IMR-90 (cell line): ENCODE data around the gene TCERG1L.

ENCODE experiments used
- BHLHE40 ChIP-seq: fragments of 150-350 bp; IDR thresholded peaks from 2 replicates; pipeline ENCODE4 v1.6.1; 2016; ENCODE audit warnings: mild to moderate bottlenecking, low read depth, low read length
- MXI1 ChIP-seq: IDR thresholded peaks from 2 replicates; pipeline ENCODE4 v1.6.1; 2012; ENCODE audit warnings: low read depth, mild to moderate bottlenecking, low read length, moderate library complexity, borderline replicate concordance
- RAD21 ChIP-seq: IDR thresholded peaks from 2 replicates; pipeline ENCODE4 v1.6.1; 2012; ENCODE audit warnings: low read length, improper control_type of control experiment
- SMC3 ChIP-seq: fragments of 150-350 bp; IDR thresholded peaks from 2 replicates; pipeline ENCODE4 v1.6.1; 2016; ENCODE audit warnings: low read depth, mild to moderate bottlenecking, antibody characterized with exemption, low read length, moderate library complexity
- TF ChIP-seq, protein P1 (sequence below): conservative IDR thresholded peaks from 2 replicates; pipeline ENCODE4 v1.5.1; 2012; ENCODE audit warnings: mild to moderate bottlenecking, low read depth, low read length, improper control_type of control experiment

DNA sequence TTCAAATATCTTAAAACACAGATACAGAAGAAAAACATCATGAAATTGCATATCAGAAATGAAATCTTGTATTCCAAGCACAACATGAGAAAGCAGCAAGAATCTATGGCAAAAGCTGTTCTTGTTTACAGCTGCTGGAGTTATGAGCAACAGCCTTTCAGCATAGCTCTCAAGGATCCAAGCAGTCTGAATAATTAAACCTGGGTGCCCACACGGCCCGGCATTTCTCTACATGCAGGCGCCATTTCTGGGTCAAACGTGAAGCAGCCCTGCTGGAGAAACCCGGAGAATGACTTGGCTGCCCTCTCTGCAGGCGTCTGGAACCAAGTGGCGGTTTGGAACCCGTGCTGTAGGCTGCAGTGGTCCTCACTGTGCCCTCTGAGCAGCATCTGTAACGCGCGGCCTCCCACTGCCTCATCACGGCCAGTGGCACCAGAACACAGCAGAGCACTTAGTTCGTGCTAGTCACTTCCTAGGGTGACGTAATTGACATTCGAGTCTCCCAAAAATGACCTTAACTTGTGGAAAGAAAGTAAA is 213.0 kb downstream of the TCERG1L start:
- TF ChIP-seq, protein P1, sequence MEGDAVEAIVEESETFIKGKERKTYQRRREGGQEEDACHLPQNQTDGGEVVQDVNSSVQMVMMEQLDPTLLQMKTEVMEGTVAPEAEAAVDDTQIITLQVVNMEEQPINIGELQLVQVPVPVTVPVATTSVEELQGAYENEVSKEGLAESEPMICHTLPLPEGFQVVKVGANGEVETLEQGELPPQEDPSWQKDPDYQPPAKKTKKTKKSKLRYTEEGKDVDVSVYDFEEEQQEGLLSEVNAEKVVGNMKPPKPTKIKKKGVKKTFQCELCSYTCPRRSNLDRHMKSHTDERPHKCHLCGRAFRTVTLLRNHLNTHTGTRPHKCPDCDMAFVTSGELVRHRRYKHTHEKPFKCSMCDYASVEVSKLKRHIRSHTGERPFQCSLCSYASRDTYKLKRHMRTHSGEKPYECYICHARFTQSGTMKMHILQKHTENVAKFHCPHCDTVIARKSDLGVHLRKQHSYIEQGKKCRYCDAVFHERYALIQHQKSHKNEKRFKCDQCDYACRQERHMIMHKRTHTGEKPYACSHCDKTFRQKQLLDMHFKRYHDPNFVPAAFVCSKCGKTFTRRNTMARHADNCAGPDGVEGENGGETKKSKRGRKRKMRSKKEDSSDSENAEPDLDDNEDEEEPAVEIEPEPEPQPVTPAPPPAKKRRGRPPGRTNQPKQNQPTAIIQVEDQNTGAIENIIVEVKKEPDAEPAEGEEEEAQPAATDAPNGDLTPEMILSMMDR: no peak
- TF ChIP-seq RAD21 (no peak), BHLHE40 (no peak), SMC3 (no peak), MXI1 (no peak)
